ENCODE measurements around the gene MYNN.

Gene MYNN

GRCh38 chr3:169813278-169813677 lies 40.1 kb downstream of the MYNN start:
- ChIA-PET CTCF (interaction anchor here (0.6 kb wide), 1 partner anchor 391 kb away, joined by 3 read pairs; no protein-coding TSS in a partner anchor), POLR2A (interaction anchor here (0.7 to 1.3 kb wide), 3 partner anchors 40 to 151 kb away, joined by 3 to 6 read pairs (median 4); partner anchors contain the start of genes ACTRT3 and MYNN)
- H3K36me3 ChIP-seq (ENCODE audit: control insufficient read depth in 2 of 2, insufficient read depth in 1 of 2, low read length in 2 of 2) = no peaks in the 10 kb centered on the region
- no peaks in the 10 kb centered on the region for H3K9me3 ChIP-seq (ENCODE audit: control insufficient read depth, insufficient read depth, low read depth, low read length)
- TF ChIP-seq ZNF138 (tag by site-specific recombination; IDR thresholded peaks at IDR 0.05; ENCODE audit: borderline replicate concordance) (no peak), ZNF701 (tag by site-specific recombination; IDR thresholded peaks at IDR 0.05) (no peak), TRIM28 (IDR thresholded peaks at IDR 0.05; ENCODE audit: borderline replicate concordance, low read length) (0 out of 2 replicates have a peak, but pooled peaks have one; percentile 3), YY1 (tag by site-specific recombination; IDR thresholded peaks at IDR 0.05) (no peak), ZNF514 (tag by site-specific recombination; IDR thresholded peaks at IDR 0.05) (no peak), KLF9 (tag by site-specific recombination; IDR thresholded peaks at IDR 0.05; ENCODE audit: low read depth) (no peak)
- TF ChIP-seq, protein P1, sequence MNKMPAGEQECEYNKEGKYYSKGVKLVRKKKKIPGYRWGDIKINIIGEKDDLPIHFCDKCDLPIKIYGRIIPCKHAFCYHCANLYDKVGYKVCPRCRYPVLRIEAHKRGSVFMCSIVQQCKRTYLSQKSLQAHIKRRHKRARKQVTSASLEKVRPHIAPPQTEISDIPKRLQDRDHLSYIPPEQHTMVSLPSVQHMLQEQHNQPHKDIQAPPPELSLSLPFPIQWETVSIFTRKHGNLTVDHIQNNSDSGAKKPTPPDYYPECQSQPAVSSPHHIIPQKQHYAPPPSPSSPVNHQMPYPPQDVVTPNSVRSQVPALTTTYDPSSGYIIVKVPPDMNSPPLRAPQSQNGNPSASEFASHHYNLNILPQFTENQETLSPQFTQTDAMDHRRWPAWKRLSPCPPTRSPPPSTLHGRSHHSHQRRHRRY (tag by site-specific recombination; IDR thresholded peaks at IDR 0.05) = no peak
- H3K27ac ChIP-seq (ENCODE audit: extremely low read depth, low read depth, low read length) = no peak overlapping the region
- no peaks in the 10 kb centered on the region for H3K4me1 ChIP-seq (ENCODE audit: control insufficient read depth, insufficient read depth, low read length)
- H3K4me3 ChIP-seq (ENCODE audit: low read depth, low read length) = no peak overlapping the region

- ChIA-PET POLR2A (no interaction called here), CTCF (no interaction called here)
- no peak for TF ChIP-seq ZNF416 (tag by site-specific recombination; IDR thresholded peaks at IDR 0.05)
- TF ChIP-seq ZNF274 (IDR thresholded peaks at IDR 0.05; ENCODE audit: low read length) = no peak
- no peak for TF ChIP-seq ZNF274 (tag by site-specific recombination; IDR thresholded peaks at IDR 0.05; ENCODE audit: borderline replicate concordance)
- no peak for TF ChIP-seq SP7 (tag by site-specific recombination; IDR thresholded peaks at IDR 0.05)
- no peak for TF ChIP-seq ZNF10 (tag by site-specific recombination; IDR thresholded peaks at IDR 0.05)
- TF ChIP-seq, protein P2, sequence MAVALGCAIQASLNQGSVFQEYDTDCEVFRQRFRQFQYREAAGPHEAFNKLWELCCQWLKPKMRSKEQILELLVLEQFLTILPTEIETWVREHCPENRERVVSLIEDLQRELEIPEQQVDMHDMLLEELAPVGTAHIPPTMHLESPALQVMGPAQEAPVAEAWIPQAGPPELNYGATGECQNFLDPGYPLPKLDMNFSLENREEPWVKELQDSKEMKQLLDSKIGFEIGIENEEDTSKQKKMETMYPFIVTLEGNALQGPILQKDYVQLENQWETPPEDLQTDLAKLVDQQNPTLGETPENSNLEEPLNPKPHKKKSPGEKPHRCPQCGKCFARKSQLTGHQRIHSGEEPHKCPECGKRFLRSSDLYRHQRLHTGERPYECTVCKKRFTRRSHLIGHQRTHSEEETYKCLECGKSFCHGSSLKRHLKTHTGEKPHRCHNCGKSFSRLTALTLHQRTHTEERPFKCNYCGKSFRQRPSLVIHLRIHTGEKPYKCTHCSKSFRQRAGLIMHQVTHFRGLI (tag by site-specific recombination; IDR thresholded peaks at IDR 0.05) = no peak
- no peak for TF ChIP-seq ZNF311 (tag by site-specific recombination; IDR thresholded peaks at IDR 0.05; ENCODE audit: borderline replicate concordance)
- no peaks in the 10 kb centered on the region for H3K36me3 ChIP-seq (ENCODE audit: control insufficient read depth in 2 of 2, insufficient read depth in 1 of 2, low read length in 2 of 2)
- H3K9me3 ChIP-seq (ENCODE audit: control insufficient read depth, insufficient read depth, low read depth, low read length) = no peaks in the 10 kb centered on the region
- no peak overlapping the region for H3K27ac ChIP-seq (ENCODE audit: extremely low read depth, low read depth, low read length)
- H3K4me3 ChIP-seq (ENCODE audit: low read depth, low read length) = no peak overlapping the region
- no peaks in the 10 kb centered on the region for H3K4me1 ChIP-seq (ENCODE audit: control insufficient read depth, insufficient read depth, low read length)
Observed at GRCh38 chr3:169813757-169814517, 40.7 kb downstream of the MYNN start.

- H3K27ac ChIP-seq (ENCODE audit: extremely low read depth, low read depth, low read length) = no peak overlapping the region
- H3K9me3 ChIP-seq (ENCODE audit: control insufficient read depth, insufficient read depth, low read depth, low read length) = no peaks in the 10 kb centered on the region
- POLR2A ChIA-PET = no interaction called here
- no peaks in the 10 kb centered on the region for H3K4me1 ChIP-seq (ENCODE audit: control insufficient read depth, insufficient read depth, low read length)
- CTCF ChIA-PET = no interaction called here
- H3K4me3 ChIP-seq (ENCODE audit: low read depth, low read length) = no peak overlapping the region
- no peaks in the 10 kb centered on the region for H3K36me3 ChIP-seq (ENCODE audit: control insufficient read depth in 2 of 2, insufficient read depth in 1 of 2, low read length in 2 of 2)
- TF ChIP-seq ZEB2 (tag by site-specific recombination; IDR thresholded peaks at IDR 0.05) (no peak), SETDB1 (IDR thresholded peaks at IDR 0.05; ENCODE audit: insufficient read length, low read length) (peak; percentile 78)
Observed at GRCh38 chr3:169815590-169816150, 42.5 kb downstream of the MYNN start.
